ENCODE results near the gene WDR19.
"Not testable (repeated sequence)": the region's sequence is repeated elsewhere in the genome, so short reads cannot be mapped to it uniquely, and the experiment has no call there.

The WDR19 gene

GRCh38 chr4:39233783-39234182 is 51.5 kb downstream of the WDR19 start:
- no peak for DNase-seq

GRCh38 chr4:39235021-39235420 is 52.7 kb downstream of the WDR19 start:
- no peak for DNase-seq

GRCh38 chr4:39235696-39236095 is 53.4 kb downstream of the WDR19 start:
- DNase-seq = no peak

- no peak for DNase-seq
Observed at GRCh38 chr4:39237179-39237578, 54.9 kb downstream of the WDR19 start.

- DNase-seq = no peak
Observed at GRCh38 chr4:39243462-39243861, 61.1 kb downstream of the WDR19 start.

- no peak for DNase-seq
Observed at GRCh38 chr4:39255266-39255665, 72.9 kb downstream of the WDR19 start.

- no peak for DNase-seq
Observed at GRCh38 chr4:39255871-39256270, 73.5 kb downstream of the WDR19 start.

- DNase-seq = no peak
Observed at GRCh38 chr4:39256436-39256835, 74.1 kb downstream of the WDR19 start.

GRCh38 chr4:39259571-39260330 is 77.4 kb downstream of the WDR19 start:
- DNase-seq = no peak

- DNase-seq = no peak
Observed at GRCh38 chr4:39263895-39264294, 81.6 kb downstream of the WDR19 start.

GRCh38 chr4:39274503-39274902 is 92.2 kb downstream of the WDR19 start:
- DNase-seq = no peak

- not testable (repeated sequence) for DNase-seq
Observed at GRCh38 chr4:39277661-39278060, 95.3 kb downstream of the WDR19 start.

- no peak for DNase-seq
Observed at GRCh38 chr4:39278476-39278875, 96.1 kb downstream of the WDR19 start.

- DNase-seq = no peak
Observed at GRCh38 chr4:39279416-39279815, 97.1 kb downstream of the WDR19 start.

- no peak for DNase-seq
Observed at GRCh38 chr4:39280770-39281169, 98.4 kb downstream of the WDR19 start.

GRCh38 chr4:39285111-39285795 is 102.9 kb downstream of the WDR19 start:
- DNase-seq = no peak

- no peak for DNase-seq
Observed at GRCh38 chr4:39285853-39286252, 103.5 kb downstream of the WDR19 start.

- no peak for DNase-seq
Observed at GRCh38 chr4:39286263-39286662, 103.9 kb downstream of the WDR19 start.

- DNase-seq = no peak
Observed at GRCh38 chr4:39287223-39287622, 104.9 kb downstream of the WDR19 start.

- DNase-seq = no peak
Observed at GRCh38 chr4:39291686-39292085, 109.4 kb downstream of the WDR19 start.

- not testable (repeated sequence) for DNase-seq
Observed at GRCh38 chr4:39292433-39292832, 110.1 kb downstream of the WDR19 start.

GRCh38 chr4:39295784-39296183 is 113.5 kb downstream of the WDR19 start:
- no peak for DNase-seq

- DNase-seq = no peak
Observed at GRCh38 chr4:39302901-39303300, 120.6 kb downstream of the WDR19 start.

GRCh38 chr4:39303871-39304270 is 121.5 kb downstream of the WDR19 start:
- no peak for DNase-seq

- no peak for DNase-seq
Observed at GRCh38 chr4:39304651-39305050, 122.3 kb downstream of the WDR19 start.

All from NK-92 treated with Interleukin-12 subunit alpha and Interleukin-12 subunit beta, amount 100 ng/mL, for 24 hours (cell line).